ENCODE data around the gene PADI3.

Gene PADI3

DNA sequence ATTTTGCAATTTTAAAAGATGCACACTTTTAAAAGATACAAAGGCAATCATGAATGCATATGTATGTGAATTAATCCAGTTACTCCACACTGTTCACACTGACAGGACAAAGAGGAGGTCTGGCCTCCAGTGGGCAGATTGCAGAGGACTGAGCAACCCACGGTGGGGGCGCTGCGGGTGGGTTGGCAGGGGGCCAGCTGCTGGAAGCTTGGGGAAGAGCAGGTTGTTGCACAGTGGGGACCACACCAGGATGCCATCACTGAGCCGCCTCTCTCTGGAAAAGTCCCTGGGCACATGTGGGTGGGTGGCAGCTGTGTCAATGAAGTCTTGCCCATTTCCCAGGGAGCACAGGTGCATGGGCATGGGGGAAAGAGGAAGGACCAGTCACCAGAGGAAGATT lies 46.4 kb downstream of the PADI3 start:
- no peak overlapping the region for H3K4me3 ChIP-seq (ENCODE audit: insufficient read depth, low read depth, low read length)
- 93 to 94% methylated on average over 4 of the region's 4 CpGs for WGBS, 2 experiments
- H3K4me1 ChIP-seq (ENCODE audit: control insufficient read depth, insufficient read depth, low read length), result no peaks in the 10 kb centered on the region
- H3K27me3 ChIP-seq (ENCODE audit: control insufficient read depth, insufficient read depth, low read length, poor library complexity, severe bottlenecking), result no peaks in the 10 kb centered on the region
- no peaks in the 10 kb centered on the region for H3K9me3 ChIP-seq (ENCODE audit: control insufficient read depth, low read length)
- no peaks in the 10 kb centered on the region for H3K36me3 ChIP-seq (ENCODE audit: control insufficient read depth, insufficient read depth, low read length)
- no peak overlapping the region for H3K27ac ChIP-seq (ENCODE audit: insufficient read depth, low read depth, low read length, poor library complexity, severe bottlenecking)

DNA sequence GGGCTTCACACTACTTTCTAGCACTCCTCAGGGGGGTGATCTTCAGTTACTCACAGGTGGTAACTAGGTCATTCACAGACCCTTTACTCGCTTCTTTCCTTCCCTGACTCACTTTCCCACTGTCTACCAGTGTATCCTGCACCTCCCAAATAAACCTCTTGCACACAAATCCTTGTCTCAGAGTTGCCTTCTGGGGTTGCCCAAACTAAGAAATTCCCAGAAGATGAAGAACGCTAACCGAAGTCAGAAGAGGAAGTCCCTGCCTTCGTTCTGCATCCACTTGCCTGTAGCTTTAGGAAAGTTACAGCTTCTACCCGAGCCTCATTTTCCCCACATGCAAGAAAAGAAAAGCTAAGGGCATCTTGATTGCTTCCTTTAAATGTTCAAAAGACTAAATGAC lies 47.2 kb downstream of the PADI3 start:
- H3K9me3 ChIP-seq (ENCODE audit: control insufficient read depth, low read length), result no peaks in the 10 kb centered on the region
- no peaks in the 10 kb centered on the region for H3K27me3 ChIP-seq (ENCODE audit: control insufficient read depth, insufficient read depth, low read length, poor library complexity, severe bottlenecking)
- H3K36me3 ChIP-seq (ENCODE audit: control insufficient read depth, insufficient read depth, low read length), result no peaks in the 10 kb centered on the region
- 93 to 94% methylated on average over 5 of the region's 5 CpGs for WGBS, 2 experiments
- no peak overlapping the region for H3K4me3 ChIP-seq (ENCODE audit: insufficient read depth, low read depth, low read length)
- H3K27ac ChIP-seq (ENCODE audit: insufficient read depth, low read depth, low read length, poor library complexity, severe bottlenecking), result no peak overlapping the region
- no peaks in the 10 kb centered on the region for H3K4me1 ChIP-seq (ENCODE audit: control insufficient read depth, insufficient read depth, low read length)

DNA sequence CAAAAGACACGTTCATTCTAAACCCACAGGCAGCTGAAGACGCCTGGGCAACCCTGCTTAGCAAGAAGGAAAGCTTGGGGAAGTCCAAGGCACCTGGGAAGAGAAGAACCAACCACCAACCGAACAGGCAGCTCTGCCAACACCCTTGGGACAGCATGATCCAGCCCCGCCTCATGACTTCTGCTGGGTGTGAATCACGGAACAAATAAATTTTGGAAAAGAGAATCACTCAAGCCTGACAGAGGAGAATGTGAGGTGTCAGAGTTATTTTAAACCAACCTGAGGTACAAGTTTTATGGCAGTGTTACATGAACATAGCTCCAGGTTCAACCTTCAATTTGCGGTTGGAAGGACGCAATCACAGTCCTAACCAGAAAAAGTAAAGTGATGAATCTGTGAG lies 49.1 kb downstream of the PADI3 start:
- Histone ChIP-seq H3K27me3 (ENCODE audit: control insufficient read depth, insufficient read depth, low read length, poor library complexity, severe bottlenecking) (no peaks in the 10 kb centered on the region), H3K27ac (ENCODE audit: insufficient read depth, low read depth, low read length, poor library complexity, severe bottlenecking) (no peak overlapping the region), H3K4me1 (ENCODE audit: control insufficient read depth, insufficient read depth, low read length) (no peaks in the 10 kb centered on the region), H3K4me3 (ENCODE audit: insufficient read depth, low read depth, low read length) (no peak overlapping the region), H3K36me3 (ENCODE audit: control insufficient read depth, insufficient read depth, low read length) (no peaks in the 10 kb centered on the region), H3K9me3 (ENCODE audit: control insufficient read depth, low read length) (peaks cover 3% of the 10 kb centered on the region)
- WGBS, 2 experiments, result 92 to 93% methylated on average over 7 of the region's 7 CpGs

DNA sequence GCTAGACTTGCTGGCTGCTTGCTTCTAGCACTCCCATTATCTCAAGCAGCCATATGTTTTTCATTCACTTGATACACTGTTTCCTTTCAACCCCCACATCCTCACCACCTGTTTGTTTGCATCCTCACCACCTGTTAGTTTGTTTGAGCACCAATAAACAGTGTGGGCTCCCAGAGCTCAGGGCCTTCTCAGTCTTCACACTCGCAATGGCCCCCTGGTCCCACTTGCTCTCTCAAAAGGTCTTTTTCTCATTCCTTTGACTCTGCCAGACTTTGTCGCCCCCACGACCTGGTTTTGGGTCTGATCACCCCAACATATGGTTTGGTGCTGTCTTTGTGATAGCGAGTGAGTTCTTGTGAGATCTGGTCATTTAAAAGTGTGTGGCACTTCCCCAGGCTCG lies 52.9 kb downstream of the PADI3 start:
- H3K27ac ChIP-seq (ENCODE audit: insufficient read depth, low read depth, low read length, poor library complexity, severe bottlenecking), result no peak overlapping the region
- no peak overlapping the region for H3K4me3 ChIP-seq (ENCODE audit: insufficient read depth, low read depth, low read length)
- no peaks in the 10 kb centered on the region for H3K27me3 ChIP-seq (ENCODE audit: control insufficient read depth, insufficient read depth, low read length, poor library complexity, severe bottlenecking)
- H3K9me3 ChIP-seq (ENCODE audit: control insufficient read depth, low read length), result peaks cover 3% of the 10 kb centered on the region
- no peaks in the 10 kb centered on the region for H3K4me1 ChIP-seq (ENCODE audit: control insufficient read depth, insufficient read depth, low read length)
- 82 to 83% methylated on average over 5 of the region's 5 CpGs for WGBS, 2 experiments
- no peaks in the 10 kb centered on the region for H3K36me3 ChIP-seq (ENCODE audit: control insufficient read depth, insufficient read depth, low read length)

DNA sequence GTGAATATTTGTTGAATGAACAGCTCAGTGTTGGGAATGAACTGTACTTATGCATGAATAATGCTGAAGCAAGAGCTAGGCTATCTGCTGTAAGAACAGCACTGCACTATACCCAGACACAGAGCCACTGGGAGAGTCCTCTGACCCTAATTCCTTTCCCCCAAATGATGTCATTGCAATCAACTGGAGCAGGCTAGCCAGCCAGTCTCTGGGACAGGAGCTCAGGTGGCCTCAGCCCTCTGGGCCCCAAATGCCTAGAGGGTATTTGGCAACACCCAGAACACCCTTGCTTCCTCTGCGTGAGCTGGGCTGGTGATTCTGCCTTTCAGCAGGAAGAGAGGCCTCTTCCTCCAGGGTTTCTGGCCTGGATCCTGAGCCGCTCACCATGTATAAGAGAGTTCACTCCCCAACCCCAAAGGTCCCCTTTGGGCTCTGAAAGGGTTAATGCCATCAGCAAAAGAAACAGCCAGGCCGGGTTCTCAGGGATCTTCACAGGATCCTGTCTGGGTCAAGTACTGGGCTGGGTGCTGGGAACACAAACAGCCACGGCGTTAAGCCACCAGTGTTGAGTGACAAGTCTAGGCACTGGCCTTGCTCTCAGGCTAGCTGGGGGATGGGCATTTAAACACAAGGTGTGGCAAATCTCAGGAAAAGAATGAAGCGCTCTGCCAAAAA lies 55.4 kb downstream of the PADI3 start:
- 57% methylated on average over 6 of the region's 6 CpGs for WGBS, 2 experiments
- Histone ChIP-seq H3K4me1 (ENCODE audit: control insufficient read depth, insufficient read depth, low read length) (no peaks in the 10 kb centered on the region), H3K27ac (ENCODE audit: insufficient read depth, low read depth, low read length, poor library complexity, severe bottlenecking) (no peak overlapping the region), H3K27me3 (ENCODE audit: control insufficient read depth, insufficient read depth, low read length, poor library complexity, severe bottlenecking) (no peaks in the 10 kb centered on the region), H3K36me3 (ENCODE audit: control insufficient read depth, insufficient read depth, low read length) (no peaks in the 10 kb centered on the region), H3K4me3 (ENCODE audit: insufficient read depth, low read depth, low read length) (no peak overlapping the region), H3K9me3 (ENCODE audit: control insufficient read depth, low read length) (peaks cover 3% of the 10 kb centered on the region)

- no peak overlapping the region for H3K27ac ChIP-seq (ENCODE audit: insufficient read depth, low read depth, low read length, poor library complexity, severe bottlenecking)
- 81 to 85% methylated on average over 6 of the region's 6 CpGs for WGBS, 2 experiments
- H3K36me3 ChIP-seq (ENCODE audit: control insufficient read depth, insufficient read depth, low read length), result no peaks in the 10 kb centered on the region
- no peaks in the 10 kb centered on the region for H3K27me3 ChIP-seq (ENCODE audit: control insufficient read depth, insufficient read depth, low read length, poor library complexity, severe bottlenecking)
- H3K4me1 ChIP-seq (ENCODE audit: control insufficient read depth, insufficient read depth, low read length), result no peaks in the 10 kb centered on the region
- H3K9me3 ChIP-seq (ENCODE audit: control insufficient read depth, low read length), result peaks cover 3% of the 10 kb centered on the region
- H3K4me3 ChIP-seq (ENCODE audit: insufficient read depth, low read depth, low read length), result no peak overlapping the region
Measured at GRCh38 chr1:17304826-17305175, 55.9 kb downstream of the PADI3 start.

DNA sequence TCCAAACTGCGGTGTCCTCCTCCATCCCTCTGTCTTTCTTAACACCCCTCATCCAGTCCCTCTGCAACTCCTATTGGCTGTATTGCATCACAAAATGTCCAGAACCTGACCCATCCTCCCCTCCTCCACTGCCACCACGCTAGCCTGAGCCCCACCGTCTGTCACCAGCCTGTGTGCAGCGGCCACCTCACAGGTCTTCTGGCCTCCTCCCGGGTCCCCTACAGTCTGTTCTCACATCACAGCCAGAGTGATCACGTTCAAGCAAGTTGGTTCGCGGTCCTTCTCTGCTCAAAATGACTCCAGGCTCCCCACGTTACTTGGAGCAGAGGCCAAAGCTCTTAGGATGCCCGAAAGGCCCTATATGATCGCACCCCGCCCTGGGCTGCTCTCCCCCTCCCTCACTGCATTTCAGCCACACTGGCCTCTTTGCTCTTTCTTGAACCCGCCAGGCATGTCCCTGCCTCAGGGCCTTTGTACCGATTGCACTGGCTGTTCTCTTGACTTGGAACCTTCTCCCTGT lies 56.7 kb downstream of the PADI3 start:
- H3K9me3 ChIP-seq (ENCODE audit: control insufficient read depth, low read length), result peaks cover 3% of the 10 kb centered on the region
- WGBS, 2 experiments, result 82 to 85% methylated on average over 13 of the region's 14 CpGs
- H3K4me1 ChIP-seq (ENCODE audit: control insufficient read depth, insufficient read depth, low read length), result no peaks in the 10 kb centered on the region

GRCh38 chr1:17306407-17306806 lies 57.5 kb downstream of the PADI3 start:
- Histone ChIP-seq H3K4me3 (ENCODE audit: insufficient read depth, low read depth, low read length) (no peak overlapping the region), H3K9me3 (ENCODE audit: control insufficient read depth, low read length) (peaks cover 3% of the 10 kb centered on the region), H3K27ac (ENCODE audit: insufficient read depth, low read depth, low read length, poor library complexity, severe bottlenecking) (no peak overlapping the region), H3K36me3 (ENCODE audit: control insufficient read depth, insufficient read depth, low read length) (no peaks in the 10 kb centered on the region), H3K4me1 (ENCODE audit: control insufficient read depth, insufficient read depth, low read length) (no peaks in the 10 kb centered on the region), H3K27me3 (ENCODE audit: control insufficient read depth, insufficient read depth, low read length, poor library complexity, severe bottlenecking) (no peaks in the 10 kb centered on the region)
- WGBS, 2 experiments, result 87% methylated on average over 6 of the region's 6 CpGs

More for the DNA sequence above, 56.7 kb downstream of the PADI3 start:
- H3K27me3 ChIP-seq (ENCODE audit: control insufficient read depth, insufficient read depth, low read length, poor library complexity, severe bottlenecking), result no peaks in the 10 kb centered on the region
- H3K27ac ChIP-seq (ENCODE audit: insufficient read depth, low read depth, low read length, poor library complexity, severe bottlenecking), result no peak overlapping the region
- H3K36me3 ChIP-seq (ENCODE audit: control insufficient read depth, insufficient read depth, low read length), result no peaks in the 10 kb centered on the region
- no peak overlapping the region for H3K4me3 ChIP-seq (ENCODE audit: insufficient read depth, low read depth, low read length)

DNA sequence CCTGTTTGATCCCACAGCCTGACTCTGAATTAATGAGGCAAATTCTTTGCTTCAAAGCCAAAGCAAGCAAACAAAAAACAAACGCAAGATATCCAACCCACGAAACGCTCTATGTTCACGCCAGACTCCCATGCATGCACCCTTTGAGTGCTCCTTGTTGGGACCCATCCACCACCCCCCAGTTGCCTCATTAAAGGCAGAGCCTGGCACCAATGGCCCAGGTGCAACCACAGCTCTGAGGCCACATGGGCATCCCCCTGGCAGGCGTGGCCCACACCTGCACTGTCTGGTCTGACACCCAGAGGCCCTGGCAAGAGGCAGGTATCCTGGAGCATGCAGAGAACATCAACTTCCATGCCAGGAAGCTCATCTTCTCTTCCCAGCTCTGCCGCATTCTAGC lies 58.0 kb downstream of the PADI3 start:
- H3K27me3 ChIP-seq (ENCODE audit: control insufficient read depth, insufficient read depth, low read length, poor library complexity, severe bottlenecking), result no peaks in the 10 kb centered on the region
- peaks cover 3% of the 10 kb centered on the region for H3K9me3 ChIP-seq (ENCODE audit: control insufficient read depth, low read length)
- WGBS, 2 experiments, result 69 to 73% methylated on average over 6 of the region's 6 CpGs
- no peaks in the 10 kb centered on the region for H3K4me1 ChIP-seq (ENCODE audit: control insufficient read depth, insufficient read depth, low read length)
- no peaks in the 10 kb centered on the region for H3K36me3 ChIP-seq (ENCODE audit: control insufficient read depth, insufficient read depth, low read length)
- no peak overlapping the region for H3K27ac ChIP-seq (ENCODE audit: insufficient read depth, low read depth, low read length, poor library complexity, severe bottlenecking)
- no peak overlapping the region for H3K4me3 ChIP-seq (ENCODE audit: insufficient read depth, low read depth, low read length)

DNA sequence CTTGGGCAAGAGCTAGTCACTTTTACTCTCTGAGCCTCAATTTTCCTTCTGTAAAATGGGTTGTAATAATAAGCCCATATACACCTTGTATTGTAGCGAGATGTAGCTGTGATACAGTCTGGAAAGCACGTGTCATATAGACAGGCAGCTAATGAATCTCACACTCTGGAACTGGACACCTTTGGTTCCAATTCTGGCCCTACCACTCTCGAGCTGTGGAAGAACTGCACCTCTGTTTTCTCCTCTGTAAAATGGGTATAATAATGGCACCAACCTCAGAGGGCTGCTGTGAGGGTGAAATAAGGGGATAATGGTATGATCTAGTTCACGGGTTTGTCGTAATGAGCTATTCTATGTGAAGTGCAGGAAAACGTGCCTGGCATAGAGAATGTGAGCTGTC lies 58.4 kb downstream of the PADI3 start:
- no peaks in the 10 kb centered on the region for H3K27me3 ChIP-seq (ENCODE audit: control insufficient read depth, insufficient read depth, low read length, poor library complexity, severe bottlenecking)
- H3K27ac ChIP-seq (ENCODE audit: insufficient read depth, low read depth, low read length, poor library complexity, severe bottlenecking), result no peak overlapping the region
- H3K4me1 ChIP-seq (ENCODE audit: control insufficient read depth, insufficient read depth, low read length), result no peaks in the 10 kb centered on the region
- H3K9me3 ChIP-seq (ENCODE audit: control insufficient read depth, low read length), result peaks cover 3% of the 10 kb centered on the region
- 94% methylated on average over 6 of the region's 6 CpGs for WGBS, 2 experiments
- no peaks in the 10 kb centered on the region for H3K36me3 ChIP-seq (ENCODE audit: control insufficient read depth, insufficient read depth, low read length)
- no peak overlapping the region for H3K4me3 ChIP-seq (ENCODE audit: insufficient read depth, low read depth, low read length)

DNA sequence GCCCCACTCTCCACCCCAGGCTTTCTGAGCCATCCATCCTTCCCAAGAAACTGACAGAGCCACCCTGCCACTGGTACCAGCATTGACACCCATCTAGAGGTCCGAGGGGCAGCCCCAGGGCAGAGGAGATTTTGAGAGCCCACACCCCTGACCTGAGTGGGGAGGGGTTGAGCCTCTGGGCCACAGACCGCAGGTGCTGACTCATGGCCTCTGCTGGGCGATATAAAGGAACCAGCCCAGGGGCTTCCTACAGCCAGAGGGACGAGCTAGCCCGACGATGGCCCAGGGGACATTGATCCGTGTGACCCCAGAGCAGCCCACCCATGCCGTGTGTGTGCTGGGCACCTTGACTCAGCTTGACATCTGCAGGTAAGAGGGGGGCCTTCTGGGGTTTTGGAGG lies 59.0 kb downstream of the PADI3 start, which contains the start of gene PADI4:
Gene PADI4, plus strand, starts transcription at position 252 of the 400 bp plus-strand sequence. Its CDS starts 26 bp downstream, at position 278.
- Histone ChIP-seq H3K4me1 (ENCODE audit: control insufficient read depth, insufficient read depth, low read length) (no peaks in the 10 kb centered on the region), H3K36me3 (ENCODE audit: control insufficient read depth, insufficient read depth, low read length) (no peaks in the 10 kb centered on the region), H3K27me3 (ENCODE audit: control insufficient read depth, insufficient read depth, low read length, poor library complexity, severe bottlenecking) (no peaks in the 10 kb centered on the region), H3K4me3 (ENCODE audit: insufficient read depth, low read depth, low read length) (no peak within 1 kb of the TSS), H3K27ac (ENCODE audit: insufficient read depth, low read depth, low read length, poor library complexity, severe bottlenecking) (no peak within 1 kb of the TSS), H3K9me3 (ENCODE audit: control insufficient read depth, low read length) (no peaks in the 10 kb centered on the region)
- WGBS, 2 experiments, result 71 to 76% methylated on average over 8 of the region's 8 CpGs
